KMS-11 (cell line): ENCODE data around the gene FOXL1.

Source experiments
- H2AFZ ChIP-seq: fragments of 200-600 bp; sonication (generic); 2 replicates; pipeline ENCODE4 v1.6.1; 2016; ENCODE audit warnings: antibody characterized with exemption, mixed run types, low read depth
- H3K27ac ChIP-seq: fragments of 200-600 bp; sonication (generic); 2 replicates; pipeline ENCODE4 v1.6.1; 2016; ENCODE audit warnings: mild to moderate bottlenecking, mixed run types
- H3K27me3 ChIP-seq: fragments of 200-600 bp; sonication (generic); 2 replicates; pipeline ENCODE4 v1.6.1; 2017; ENCODE audit warnings: mild to moderate bottlenecking, low read depth, mixed run types, moderate library complexity; ENCODE audit not compliant: insufficient read depth
- H3K36me3 ChIP-seq: fragments of 200-600 bp; sonication (generic); 2 replicates; pipeline ENCODE4 v1.6.1; 2017; ENCODE audit warnings: mild to moderate bottlenecking, mixed run types; ENCODE audit not compliant: insufficient read depth
- H3K4me1 ChIP-seq: fragments of 200-600 bp; sonication (generic); 2 replicates; pipeline ENCODE4 v1.6.1; 2016; ENCODE audit warnings: mild to moderate bottlenecking, low read depth, mixed run types; ENCODE audit not compliant: poor library complexity, severe bottlenecking
- H3K4me2 ChIP-seq: fragments of 200-600 bp; sonication (generic); 2 replicates; pipeline ENCODE4 v1.7.0; 2016; ENCODE audit warnings: mild to moderate bottlenecking, mixed run types
- H3K4me3 ChIP-seq: fragments of 200-600 bp; sonication (generic); IDR thresholded peaks from 2 replicates; pipeline ENCODE4 v1.6.1; 2017; ENCODE audit warnings: low read depth, low read length, mixed read lengths; ENCODE audit not compliant: insufficient read depth
- H3K79me2 ChIP-seq: fragments of 200-600 bp; sonication (generic); 2 replicates; pipeline ENCODE4 v1.6.1; 2016; ENCODE audit warnings: low read depth, mixed run types; ENCODE audit not compliant: insufficient read depth
- H3K9ac ChIP-seq: fragments of 200-600 bp; sonication (generic); 2 replicates; pipeline ENCODE4 v1.6.1; 2016; ENCODE audit warnings: mild to moderate bottlenecking, mixed run types
- H4K20me1 ChIP-seq: fragments of 200-600 bp; sonication (generic); 2 replicates; pipeline ENCODE4 v1.6.1; 2016; ENCODE audit warnings: mild to moderate bottlenecking, mixed run types; ENCODE audit not compliant: insufficient read depth
- TF ChIP-seq, protein P1 (sequence below): fragments of 200-600 bp; sonication (generic); conservative IDR thresholded peaks from 2 replicates; pipeline ENCODE4 v1.6.1; 2017; ENCODE audit warnings: low read depth, mild to moderate bottlenecking, antibody characterized with exemption, low read length, moderate library complexity, mixed read lengths

FOXL1 gene

DNA sequence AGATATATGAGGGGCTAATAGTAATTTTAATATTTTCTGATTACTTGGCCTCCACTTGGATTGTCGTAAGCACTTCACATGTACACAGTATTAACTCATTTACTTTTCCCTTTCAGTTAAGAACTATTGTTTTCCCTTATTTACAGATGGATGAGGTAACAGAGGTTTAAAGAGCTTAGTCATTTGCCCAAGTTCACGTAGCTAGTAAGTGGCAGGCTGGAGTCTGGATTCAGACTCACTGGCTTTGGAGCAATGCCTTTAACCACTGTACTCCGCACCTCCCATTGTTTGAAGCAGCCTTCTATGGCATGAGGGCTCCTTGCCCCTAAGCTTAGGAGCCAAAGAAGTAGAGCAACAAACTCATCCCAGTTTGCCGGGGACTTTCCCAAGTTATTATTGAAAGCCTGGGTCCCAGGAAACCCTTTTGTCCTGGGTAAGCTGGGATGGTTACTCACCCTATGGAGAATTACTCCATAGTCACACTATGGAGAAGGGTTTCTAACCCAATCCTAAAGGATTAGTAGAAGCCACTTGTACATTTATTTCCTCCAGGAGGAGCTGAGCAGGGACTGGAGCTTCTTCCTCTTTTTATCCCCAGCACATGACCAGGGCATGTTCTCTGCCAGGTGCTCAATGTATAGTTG lies 12.3 kb downstream of the FOXL1 start:
- Histone ChIP-seq H3K4me1 (no peaks in the 10 kb centered on the region), H2AFZ (no peak overlapping the region), H3K9ac (no peak overlapping the region), H3K27ac (no peak overlapping the region), H4K20me1 (no peaks in the 10 kb centered on the region), H3K4me2 (no peak overlapping the region), H3K79me2 (no peaks in the 10 kb centered on the region), H3K4me3 (no peak overlapping the region), H3K36me3 (no peaks in the 10 kb centered on the region), H3K27me3 (peaks cover 30% of the 10 kb centered on the region)
- TF ChIP-seq, protein P1, sequence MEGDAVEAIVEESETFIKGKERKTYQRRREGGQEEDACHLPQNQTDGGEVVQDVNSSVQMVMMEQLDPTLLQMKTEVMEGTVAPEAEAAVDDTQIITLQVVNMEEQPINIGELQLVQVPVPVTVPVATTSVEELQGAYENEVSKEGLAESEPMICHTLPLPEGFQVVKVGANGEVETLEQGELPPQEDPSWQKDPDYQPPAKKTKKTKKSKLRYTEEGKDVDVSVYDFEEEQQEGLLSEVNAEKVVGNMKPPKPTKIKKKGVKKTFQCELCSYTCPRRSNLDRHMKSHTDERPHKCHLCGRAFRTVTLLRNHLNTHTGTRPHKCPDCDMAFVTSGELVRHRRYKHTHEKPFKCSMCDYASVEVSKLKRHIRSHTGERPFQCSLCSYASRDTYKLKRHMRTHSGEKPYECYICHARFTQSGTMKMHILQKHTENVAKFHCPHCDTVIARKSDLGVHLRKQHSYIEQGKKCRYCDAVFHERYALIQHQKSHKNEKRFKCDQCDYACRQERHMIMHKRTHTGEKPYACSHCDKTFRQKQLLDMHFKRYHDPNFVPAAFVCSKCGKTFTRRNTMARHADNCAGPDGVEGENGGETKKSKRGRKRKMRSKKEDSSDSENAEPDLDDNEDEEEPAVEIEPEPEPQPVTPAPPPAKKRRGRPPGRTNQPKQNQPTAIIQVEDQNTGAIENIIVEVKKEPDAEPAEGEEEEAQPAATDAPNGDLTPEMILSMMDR, result no peak

DNA sequence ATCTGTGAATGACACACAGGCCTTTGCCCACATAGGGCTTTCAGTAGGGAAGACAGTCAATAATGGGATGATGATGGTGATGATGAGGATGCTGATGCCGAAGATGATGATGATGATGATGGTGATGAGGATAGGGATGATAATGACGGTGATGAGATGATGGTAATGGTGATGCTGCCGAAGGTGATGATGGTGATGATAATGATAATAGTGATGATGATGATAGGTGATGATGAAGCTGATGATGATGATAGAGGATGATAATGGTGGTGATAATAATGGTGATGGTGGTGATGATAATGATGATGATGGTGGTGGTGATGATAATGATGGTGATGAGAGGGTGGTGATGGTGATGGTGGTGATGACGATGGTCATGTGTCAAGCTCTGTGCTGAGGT lies 12.9 kb downstream of the FOXL1 start:
- Histone ChIP-seq H3K27ac (no peak overlapping the region), H3K9ac (no peak overlapping the region), H2AFZ (no peak overlapping the region), H3K4me2 (no peak overlapping the region), H3K4me3 (no peak overlapping the region), H3K4me1 (no peaks in the 10 kb centered on the region), H3K79me2 (no peaks in the 10 kb centered on the region), H3K27me3 (peaks cover 32% of the 10 kb centered on the region), H3K36me3 (no peaks in the 10 kb centered on the region), H4K20me1 (no peaks in the 10 kb centered on the region)
- TF ChIP-seq, protein P1, result no peak

DNA sequence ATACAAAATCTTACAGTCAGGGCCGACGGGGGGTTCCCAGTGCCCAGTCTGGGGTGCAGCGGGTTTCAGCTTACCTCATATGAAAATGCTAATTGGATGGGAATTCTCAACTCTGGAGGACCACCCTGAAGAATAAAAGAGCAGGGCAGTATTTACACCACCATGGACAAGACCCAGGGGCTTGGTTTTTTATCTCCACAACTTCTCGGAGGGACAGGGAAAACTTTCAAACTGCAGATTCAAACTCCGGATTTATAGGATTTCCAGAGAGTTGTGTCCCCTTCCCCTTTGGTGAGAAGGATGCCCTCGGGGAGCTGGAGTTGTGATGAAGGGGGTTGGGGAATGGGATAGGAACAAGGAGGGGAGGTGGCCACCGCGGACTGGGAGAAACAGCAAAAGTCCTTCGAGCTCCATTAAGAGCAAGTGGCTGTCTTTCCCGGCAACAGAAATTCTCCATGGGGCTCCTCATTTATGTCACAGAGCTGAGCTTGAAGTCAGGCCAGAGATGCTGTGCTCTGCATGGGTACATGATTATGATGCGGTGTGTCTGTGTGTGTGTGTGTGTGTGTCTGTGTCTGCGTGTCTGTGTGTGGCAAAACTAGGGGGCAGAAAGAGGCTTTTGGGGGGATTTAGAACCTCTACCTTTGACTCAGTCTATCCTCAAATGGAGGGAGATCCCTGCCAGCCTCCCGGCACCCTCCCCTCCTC lies 15.7 kb downstream of the FOXL1 start:
- no peak overlapping the region for H2AFZ ChIP-seq
- H4K20me1 ChIP-seq, result no peaks in the 10 kb centered on the region
- TF ChIP-seq, protein P1, result no peak
- peaks cover 32% of the 10 kb centered on the region for H3K27me3 ChIP-seq
- H3K36me3 ChIP-seq, result no peaks in the 10 kb centered on the region
- H3K4me3 ChIP-seq, result no peak overlapping the region
- no peak overlapping the region for H3K27ac ChIP-seq
- no peak overlapping the region for H3K4me2 ChIP-seq
- no peaks in the 10 kb centered on the region for H3K79me2 ChIP-seq
- no peak overlapping the region for H3K9ac ChIP-seq
- H3K4me1 ChIP-seq, result no peaks in the 10 kb centered on the region

DNA sequence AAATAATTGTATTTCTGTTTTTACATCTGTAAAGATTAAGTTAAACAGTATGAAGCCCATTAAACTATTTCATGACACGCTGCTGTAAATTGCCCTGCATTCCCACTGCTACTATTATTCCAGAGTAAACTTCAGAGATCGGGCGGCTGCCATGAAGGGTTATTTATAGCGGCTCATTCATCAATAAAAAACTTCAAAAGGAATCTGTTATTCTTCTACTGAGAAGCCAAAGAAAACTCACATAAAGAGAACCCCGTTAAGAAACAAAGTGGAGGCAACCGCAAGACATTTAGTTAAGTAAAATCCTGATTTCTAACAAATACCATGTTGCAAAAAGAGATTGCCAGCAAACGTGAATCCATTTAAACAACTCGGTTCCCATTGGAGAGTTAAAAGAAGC lies 16.4 kb downstream of the FOXL1 start:
- H3K4me1 ChIP-seq, result no peaks in the 10 kb centered on the region
- no peaks in the 10 kb centered on the region for H3K36me3 ChIP-seq
- H3K79me2 ChIP-seq, result no peaks in the 10 kb centered on the region
- H3K27ac ChIP-seq, result no peak overlapping the region
- H3K9ac ChIP-seq, result no peak overlapping the region
- no peak overlapping the region for H2AFZ ChIP-seq
- H3K4me3 ChIP-seq, result no peak overlapping the region
- TF ChIP-seq, protein P1, result no peak
- H3K4me2 ChIP-seq, result no peak overlapping the region
- peaks cover 32% of the 10 kb centered on the region for H3K27me3 ChIP-seq
- no peaks in the 10 kb centered on the region for H4K20me1 ChIP-seq
